WTC11 (cell line): ENCODE measurements around the gene WFDC12. TPM values are rescaled to one million over a fixed set of nuclear protein-coding genes. Genes with fewer than 3 reads are reported as not detected.

Experiments used
- ATAC-seq: fragments of 200-7000 bp; cut with Tn5 transposase; 2 replicates; pipeline ENCODE4 v1.10.0; 2021; ENCODE audit warnings: mild to moderate bottlenecking, moderate library complexity
- CTCF ChIA-PET: fragments of 300-600 bp; sonication (Branson Sonifier 250); formaldehyde crosslinking; loops from one replicate; lab custom pipeline; 2021; ENCODE audit warnings: antibody characterized with exemption; lab: Charles Lee
- POLR2A ChIA-PET: fragments of 350-600 bp; sonication (Branson Sonifier 250); formaldehyde crosslinking; loops from one replicate; lab custom pipeline; 2021; ENCODE audit warnings: antibody characterized with exemption; lab: Charles Lee
- DNase-seq: peaks from one replicate; pipeline ENCODE4 v3.0.0; 2021; ENCODE audit warnings: low spot score
- H3K27ac Mint-ChIP-seq: 2 replicates; pipeline ENCODE4 v1.8.0; 2021; ENCODE audit warnings: mixed read lengths
- H3K27me3 Mint-ChIP-seq: 2 replicates; pipeline ENCODE4 v1.8.0; 2021; ENCODE audit warnings: low read depth, mild to moderate bottlenecking, moderate library complexity, mixed read lengths
- H3K36me3 Mint-ChIP-seq: 2 replicates; pipeline ENCODE4 v1.8.0; 2021; ENCODE audit warnings: mixed read lengths
- H3K4me1 Mint-ChIP-seq: 2 replicates; pipeline ENCODE4 v1.8.0; 2022; ENCODE audit warnings: mixed read lengths
- H3K4me3 Mint-ChIP-seq: 2 replicates; pipeline ENCODE4 v1.8.0; 2021; ENCODE audit warnings: mild to moderate bottlenecking, moderate library complexity, mixed read lengths
- H3K9me3 Mint-ChIP-seq: 2 replicates; pipeline ENCODE4 v1.8.0; 2021; ENCODE audit warnings: mixed read lengths
- AFF4 ChIP-seq: sonication (generic); formaldehyde crosslinking; IDR thresholded peaks from 2 replicates; pipeline ENCODE4 v1.8.1; 2023; ENCODE audit warnings: mild to moderate bottlenecking, missing genetic modification reagents, borderline replicate concordance
- ATF1 ChIP-seq: sonication (generic); formaldehyde crosslinking; IDR thresholded peaks from 2 replicates; pipeline ENCODE4 v1.8.1; 2023; ENCODE audit warnings: mild to moderate bottlenecking, moderate library complexity, missing genetic modification reagents
- GRHL2 ChIP-seq: fragments of 250-450 bp; sonication (Bioruptor Pico); IDR thresholded peaks from 2 replicates; pipeline ENCODE4 v1.8.0; 2022; ENCODE audit warnings: mild to moderate bottlenecking, moderate library complexity; ENCODE audit not compliant: insufficient replicate concordance, severe bottlenecking
- HMGA2 ChIP-seq: fragments of 250-450 bp; sonication (Bioruptor Pico); IDR thresholded peaks from 2 replicates; pipeline ENCODE4 v1.4.0; 2021; ENCODE audit warnings: mild to moderate bottlenecking, moderate library complexity
- KAT7 ChIP-seq: sonication (generic); formaldehyde crosslinking; IDR thresholded peaks from 2 replicates; pipeline ENCODE4 v1.8.1; 2023; ENCODE audit warnings: missing genetic modification reagents, mild to moderate bottlenecking, borderline replicate concordance
- PRRX2 ChIP-seq: fragments of 250-450 bp; sonication (Bioruptor Pico); IDR thresholded peaks from 2 replicates; pipeline ENCODE4 v1.8.0; 2021; ENCODE audit warnings: mild to moderate bottlenecking
- RELA ChIP-seq: sonication (generic); formaldehyde crosslinking; IDR thresholded peaks from 2 replicates; pipeline ENCODE4 v1.8.1; 2022; ENCODE audit warnings: missing genetic modification reagents, mild to moderate bottlenecking, borderline replicate concordance
- SMAD4 ChIP-seq: sonication (generic); formaldehyde crosslinking; IDR thresholded peaks from 2 replicates; pipeline ENCODE4 v1.8.0; 2022; ENCODE audit warnings: mild to moderate bottlenecking, missing genetic modification reagents
- STAT6 ChIP-seq: sonication (generic); formaldehyde crosslinking; conservative IDR thresholded peaks from 2 replicates; pipeline ENCODE4 v1.8.1; 2023; ENCODE audit warnings: mild to moderate bottlenecking, low read depth, missing genetic modification reagents, moderate library complexity
- ZNF121 ChIP-seq: sonication (generic); formaldehyde crosslinking; IDR thresholded peaks from 2 replicates; pipeline ENCODE4 v1.8.0; 2023; ENCODE audit warnings: missing genetic modification reagents
- ZNF138 ChIP-seq: sonication (generic); formaldehyde crosslinking; conservative IDR thresholded peaks from 2 replicates; pipeline ENCODE4 v1.8.1; 2022; ENCODE audit warnings: mild to moderate bottlenecking, moderate library complexity, missing genetic modification reagents
- ZNF532 ChIP-seq: fragments of 250-450 bp; sonication (Bioruptor Pico); IDR thresholded peaks from 2 replicates; pipeline ENCODE4 v1.9.0; 2021; ENCODE audit warnings: mild to moderate bottlenecking, borderline replicate concordance
- total RNA-seq: library from RNA; stranded (reverse); gene quantifications from 3 replicates; pipeline ENCODE4 v1.2.3, GENCODE V29; 2021
- TF ChIP-seq, protein P1 (sequence below): fragments of 250-450 bp; sonication (Bioruptor Pico); IDR thresholded peaks from 2 replicates; pipeline ENCODE4 v1.9.0; 2021; ENCODE audit warnings: moderate library complexity, mild to moderate bottlenecking, inconsistent platforms, borderline replicate concordance
- TF ChIP-seq, protein P2 (sequence below): sonication (generic); formaldehyde crosslinking; IDR thresholded peaks from 2 replicates; pipeline ENCODE4 v1.8.1; 2022; ENCODE audit warnings: missing genetic modification reagents, borderline replicate concordance
- TF ChIP-seq, protein P3 (sequence below): sonication (generic); formaldehyde crosslinking; IDR thresholded peaks from 2 replicates; pipeline ENCODE4 v1.8.1; 2022; ENCODE audit warnings: mild to moderate bottlenecking, moderate library complexity, missing genetic modification reagents

Gene WFDC12
- total RNA-seq, 1 experiment from 2014 or later = not detected

- ChIA-PET POLR2A (no interaction called here), CTCF (interaction anchor here (1.2 to 2.8 kb wide), 4 partner anchors 25 to 149 kb away, joined by 3 to 9 read pairs (median 4); no protein-coding TSS in a partner anchor)
Observed at GRCh38 chr20:45163083-45163803, 39.0 kb upstream of the WFDC12 start.

More at GRCh38 chr20:45163083-45163803, 39.0 kb upstream of the WFDC12 start:
- Mint-ChIP-seq H3K27me3 (peaks cover 46% of the 10 kb centered on the region), H3K27ac (no peak overlapping the region), H3K4me3 (no peak overlapping the region), H3K9me3 (peaks cover 77% of the 10 kb centered on the region), H3K4me1 (no peaks in the 10 kb centered on the region), H3K36me3 (peaks cover 9% of the 10 kb centered on the region; the same call in 1 of the 2 replicates)
- no peak for DNase-seq
- no peak for TF ChIP-seq ZNF121 (CRISPR knock-in tag)
- TF ChIP-seq STAT6 (CRISPR knock-in tag) = no peak
- TF ChIP-seq GRHL2 (CRISPR knock-in tag) = no peak
- TF ChIP-seq HMGA2 = no peak
- TF ChIP-seq, protein P1, sequence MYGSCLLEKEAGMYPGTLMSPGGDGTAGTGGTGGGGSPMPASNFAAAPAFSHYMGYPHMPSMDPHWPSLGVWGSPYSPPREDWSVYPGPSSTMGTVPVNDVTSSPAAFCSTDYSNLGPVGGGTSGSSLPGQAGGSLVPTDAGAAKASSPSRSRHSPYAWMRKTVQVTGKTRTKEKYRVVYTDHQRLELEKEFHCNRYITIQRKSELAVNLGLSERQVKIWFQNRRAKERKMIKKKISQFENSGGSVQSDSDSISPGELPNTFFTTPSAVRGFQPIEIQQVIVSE (CRISPR knock-in tag) = no peak
- TF ChIP-seq ZNF138 (CRISPR knock-in tag) = no peak
- no peak for TF ChIP-seq ZNF532 (CRISPR knock-in tag)
- TF ChIP-seq, protein P2, sequence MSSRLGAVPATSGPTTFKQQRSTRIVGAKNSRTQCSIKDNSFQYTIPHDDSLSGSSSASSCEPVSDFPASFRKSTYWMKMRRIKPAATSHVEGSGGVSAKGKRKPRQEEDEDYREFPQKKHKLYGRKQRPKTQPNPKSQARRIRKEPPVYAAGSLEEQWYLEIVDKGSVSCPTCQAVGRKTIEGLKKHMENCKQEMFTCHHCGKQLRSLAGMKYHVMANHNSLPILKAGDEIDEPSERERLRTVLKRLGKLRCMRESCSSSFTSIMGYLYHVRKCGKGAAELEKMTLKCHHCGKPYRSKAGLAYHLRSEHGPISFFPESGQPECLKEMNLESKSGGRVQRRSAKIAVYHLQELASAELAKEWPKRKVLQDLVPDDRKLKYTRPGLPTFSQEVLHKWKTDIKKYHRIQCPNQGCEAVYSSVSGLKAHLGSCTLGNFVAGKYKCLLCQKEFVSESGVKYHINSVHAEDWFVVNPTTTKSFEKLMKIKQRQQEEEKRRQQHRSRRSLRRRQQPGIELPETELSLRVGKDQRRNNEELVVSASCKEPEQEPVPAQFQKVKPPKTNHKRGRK (CRISPR knock-in tag) = no peak
- TF ChIP-seq, protein P3, sequence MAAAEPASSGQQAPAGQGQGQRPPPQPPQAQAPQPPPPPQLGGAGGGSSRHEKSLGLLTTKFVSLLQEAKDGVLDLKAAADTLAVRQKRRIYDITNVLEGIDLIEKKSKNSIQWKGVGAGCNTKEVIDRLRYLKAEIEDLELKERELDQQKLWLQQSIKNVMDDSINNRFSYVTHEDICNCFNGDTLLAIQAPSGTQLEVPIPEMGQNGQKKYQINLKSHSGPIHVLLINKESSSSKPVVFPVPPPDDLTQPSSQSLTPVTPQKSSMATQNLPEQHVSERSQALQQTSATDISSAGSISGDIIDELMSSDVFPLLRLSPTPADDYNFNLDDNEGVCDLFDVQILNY (CRISPR knock-in tag) = no peak
- no peak for TF ChIP-seq AFF4 (CRISPR knock-in tag)
- TF ChIP-seq ATF1 = no peak
- TF ChIP-seq SMAD4 (CRISPR knock-in tag) = no peak
- no peak for TF ChIP-seq RELA (CRISPR knock-in tag)
- TF ChIP-seq PRRX2 (CRISPR knock-in tag) = no peak
- TF ChIP-seq KAT7 (CRISPR knock-in tag) = no peak
- no peak for ATAC-seq
